SIG-M5 treated with dmso at 0.1 percent for 504 hours (cell line): ENCODE data around the gene PIP.
A peak's percentile ranks its signal among the peaks of the same experiment; 100 is the strongest.
"Not testable (repeated sequence)": the region's sequence is repeated elsewhere in the genome, so short reads cannot be mapped to it uniquely, and the experiment has no call there.

ENCODE experiments used
- DNase-seq: peaks from one replicate; lab custom pipeline; 2025; ENCODE audit not compliant: unreplicated experiment; lab: John Stamatoyannopoulos, UW

Gene PIP

GRCh38 chr7:143131781-143132180, at the start of gene PIP:
Gene PIP (plus strand): TSS chr7:143132077. CDS start chr7:143132117, 40 bp downstream.
- DNase-seq, result no peak

GRCh38 chr7:143085109-143085508, 46.8 kb upstream of the PIP start:
- DNase-seq, result peak; percentile 46

DNA sequence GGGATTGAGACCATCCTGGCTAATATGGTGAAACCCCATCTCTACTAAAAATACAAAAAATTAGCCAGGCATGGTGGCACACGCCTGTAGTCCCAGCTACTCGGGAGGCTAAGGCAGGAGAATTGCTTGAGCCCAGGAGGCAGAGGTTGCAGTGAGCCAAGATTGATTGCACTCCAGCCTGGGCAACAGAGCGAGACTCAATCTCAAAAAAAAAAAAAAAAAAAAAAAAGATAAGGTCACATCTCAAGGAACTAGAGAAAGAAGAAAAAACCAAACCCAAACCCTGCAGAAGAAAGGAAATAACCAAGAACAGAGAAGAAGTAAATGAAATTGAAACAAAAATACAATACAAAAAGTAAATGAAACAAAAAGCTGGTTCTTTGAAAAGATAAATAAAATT, 46.3 kb upstream of the PIP start:
- DNase-seq, result not testable (repeated sequence)

DNA sequence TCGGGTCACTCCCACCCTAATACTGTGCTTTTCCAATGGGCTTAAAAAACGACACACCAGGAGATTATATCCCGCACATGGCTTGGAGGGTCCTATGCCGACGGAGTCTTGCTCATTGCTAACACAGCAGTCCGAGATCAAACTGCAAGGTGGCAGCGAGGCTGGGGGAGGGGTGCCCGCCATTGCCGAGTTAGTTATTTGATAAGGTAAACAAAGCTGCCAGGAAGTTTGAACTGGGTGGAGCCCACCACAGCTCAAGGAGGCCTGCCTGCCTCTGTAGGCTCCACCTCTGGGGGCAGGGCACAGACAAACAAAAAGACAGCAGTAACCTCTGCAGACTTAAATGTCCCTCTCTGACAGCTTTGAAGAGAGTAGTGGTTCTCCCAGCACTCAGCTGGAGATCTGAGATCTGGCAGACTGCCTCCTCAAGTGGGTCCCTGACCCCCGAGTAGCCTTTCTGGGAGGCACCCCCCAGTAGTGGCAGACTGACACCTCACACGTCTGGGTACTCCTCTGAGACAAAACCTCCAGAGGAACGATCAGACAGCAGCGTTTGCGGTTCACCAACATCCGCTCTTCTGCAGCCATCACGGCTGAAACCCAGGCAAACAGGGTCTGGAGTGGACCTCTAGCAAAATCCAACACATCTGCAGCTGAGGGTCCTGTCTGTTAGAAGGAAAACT, 43.2 kb upstream of the PIP start:
- DNase-seq, result not testable (repeated sequence)

DNA sequence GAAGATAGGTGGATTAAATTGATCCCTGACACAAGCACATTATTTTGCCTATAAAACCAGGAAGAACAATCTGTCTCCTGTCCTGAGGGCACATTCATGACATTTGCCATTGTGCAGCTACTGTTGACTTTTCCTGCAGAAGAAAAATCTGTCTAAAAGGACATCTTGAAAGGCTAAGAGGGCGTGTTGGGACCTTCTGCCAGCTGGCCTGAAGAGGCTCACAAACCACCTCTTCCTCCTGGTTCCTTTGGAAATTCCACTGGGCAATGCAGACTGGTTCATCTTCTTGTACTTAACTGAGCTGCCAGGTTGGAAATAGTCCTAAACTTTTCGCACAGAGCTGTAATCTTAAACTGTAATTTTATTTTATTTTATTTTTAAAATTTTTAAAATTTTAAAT, 35.7 kb upstream of the PIP start:
- DNase-seq, result no peak

GRCh38 chr7:143099579-143099978, 32.3 kb upstream of the PIP start:
- DNase-seq, result not testable (repeated sequence)

GRCh38 chr7:143104759-143105158, 27.1 kb upstream of the PIP start:
- no peak for DNase-seq

DNA sequence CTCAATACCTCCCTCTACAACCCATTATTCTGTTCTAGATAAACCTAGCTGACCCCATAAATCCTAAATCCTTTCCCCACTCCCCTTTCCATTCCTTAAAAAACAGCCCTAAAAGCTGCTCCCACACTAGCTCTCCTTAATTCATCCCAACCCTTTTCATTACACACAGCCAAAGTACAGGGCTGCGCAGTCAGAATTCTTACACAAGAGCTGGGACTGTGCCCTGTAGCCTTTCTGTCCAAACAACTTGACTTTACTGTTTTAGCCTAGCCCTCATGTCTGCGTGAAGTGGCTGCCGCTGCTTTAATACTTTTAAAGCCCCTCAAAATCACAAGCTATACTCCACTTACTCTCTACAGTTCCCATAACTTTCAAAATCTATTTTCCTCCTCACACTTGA, 23.9 kb upstream of the PIP start:
- DNase-seq, result not testable (repeated sequence)

GRCh38 chr7:143117395-143117794, 14.5 kb upstream of the PIP start:
- no peak for DNase-seq

DNA sequence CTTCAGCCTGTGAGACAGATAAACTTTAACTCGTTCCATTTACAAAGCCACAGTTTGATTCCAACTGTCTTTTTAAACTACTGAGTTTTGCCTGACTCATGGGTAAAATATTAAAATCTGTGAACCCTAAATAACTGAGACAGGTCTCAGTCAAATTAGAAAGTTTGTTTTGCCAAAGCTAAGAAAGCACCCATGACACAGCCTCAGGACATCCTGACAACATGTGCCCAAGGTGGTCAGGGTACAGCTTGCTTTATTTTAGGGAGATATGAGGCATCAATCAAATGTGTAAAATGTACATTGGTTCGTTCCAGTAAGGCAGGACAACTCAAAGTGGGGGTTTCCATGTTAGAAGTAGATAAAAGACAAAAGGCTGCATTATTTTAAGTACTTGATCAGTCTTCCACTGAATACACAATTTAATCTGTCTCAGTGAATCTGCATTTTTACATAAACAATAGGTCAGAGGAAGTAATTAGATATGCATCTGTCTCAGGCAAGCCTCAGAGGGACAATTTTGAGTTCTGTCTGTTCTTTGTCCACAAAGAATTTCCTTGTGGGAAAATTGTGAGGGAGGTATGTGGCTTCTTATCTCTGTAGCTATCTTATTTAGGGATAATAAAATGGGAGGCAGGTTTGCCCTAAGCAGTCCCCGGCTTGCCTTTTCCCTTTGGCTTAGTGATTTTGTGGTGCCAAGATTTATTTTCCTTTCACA, 11.0 kb upstream of the PIP start:
- DNase-seq, result no peak

- not testable (repeated sequence) for DNase-seq
Observed at GRCh38 chr7:143123326-143123725, 8.6 kb upstream of the PIP start.

- DNase-seq, result peak; percentile 95
Observed at GRCh38 chr7:143126146-143126545, 5.7 kb upstream of the PIP start.

DNA sequence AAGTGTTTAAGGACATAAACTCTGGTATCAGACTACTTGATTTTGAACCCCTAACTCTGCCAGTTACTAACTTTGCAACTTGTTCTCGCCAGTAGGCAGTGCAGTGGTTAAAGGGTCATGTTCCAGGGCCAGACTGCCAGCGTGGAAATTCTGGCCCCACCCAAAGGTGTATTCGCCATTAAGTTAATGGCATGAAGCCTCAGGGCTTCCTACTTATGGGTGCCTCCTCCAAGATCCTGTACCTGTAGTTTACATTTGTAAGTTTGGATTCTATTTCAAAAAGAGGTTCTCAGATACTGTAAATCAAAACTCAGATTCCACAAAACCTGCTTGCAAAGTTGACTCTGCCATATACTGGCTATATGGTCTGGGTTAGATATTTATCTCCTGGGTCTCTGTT, 2.8 kb upstream of the PIP start:
- no peak for DNase-seq

GRCh38 chr7:143129477-143129876, 2.4 kb upstream of the PIP start:
- DNase-seq, result no peak

DNA sequence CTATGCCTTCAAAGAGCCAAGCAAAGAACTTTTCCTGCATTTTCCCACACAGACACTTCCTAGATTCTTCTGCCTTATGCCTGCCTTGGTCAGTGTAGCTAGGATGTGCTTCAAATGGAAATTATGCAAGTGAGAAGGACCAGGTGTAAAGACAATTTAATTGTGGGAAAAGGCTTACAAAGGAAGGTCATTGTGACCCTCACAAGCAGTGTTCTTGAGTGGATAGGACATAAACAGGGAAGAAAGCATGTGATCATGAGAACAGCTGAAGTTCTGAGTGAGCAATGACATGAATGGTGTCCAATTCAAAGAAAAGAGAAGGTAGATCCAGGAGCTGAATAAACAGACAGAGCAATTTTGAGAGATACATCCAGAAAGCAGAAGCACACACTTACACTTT, 1.3 kb upstream of the PIP start:
- no peak for DNase-seq

DNA sequence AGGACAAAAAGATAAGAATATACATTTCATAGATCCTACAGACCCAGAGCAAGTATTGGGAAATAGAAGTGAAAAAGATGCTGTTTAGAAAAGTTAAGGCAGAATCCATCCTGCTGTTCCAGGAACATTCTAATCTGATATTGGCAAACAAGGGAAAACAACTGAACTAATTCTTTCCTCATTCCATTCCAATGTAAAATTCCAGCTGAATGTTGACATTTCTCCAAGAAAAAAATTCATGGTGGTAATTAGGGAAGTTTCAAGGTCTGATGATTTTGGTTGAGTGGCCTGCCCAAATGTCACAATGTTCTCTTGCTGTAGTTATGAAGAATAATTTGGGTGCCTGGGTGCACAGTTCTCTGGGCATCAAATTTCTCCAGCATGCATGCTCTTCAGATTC, 15.2 kb downstream of the PIP start:
- DNase-seq, result no peak

- no peak for DNase-seq
Observed at GRCh38 chr7:143148050-143148449, 16.2 kb downstream of the PIP start.

DNA sequence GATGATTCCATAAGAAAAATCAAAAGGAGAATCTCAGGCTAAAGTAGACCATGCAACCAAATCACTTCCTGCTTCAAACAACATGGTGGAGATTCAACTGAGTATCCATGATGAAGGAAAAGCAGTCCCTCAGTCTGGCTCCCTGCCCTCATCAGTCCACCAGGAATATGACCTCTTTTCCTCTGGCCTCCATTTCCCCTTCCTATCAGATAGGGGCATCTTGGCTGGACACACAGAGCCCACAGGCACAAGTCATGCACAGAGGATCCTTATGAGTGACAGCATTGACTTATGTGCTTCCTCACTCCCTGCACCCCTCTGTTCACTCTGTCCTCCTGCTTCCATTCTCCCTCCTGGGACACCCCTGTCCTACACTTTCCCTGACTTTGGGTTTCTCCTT, 16.8 kb downstream of the PIP start:
- no peak for DNase-seq

DNA sequence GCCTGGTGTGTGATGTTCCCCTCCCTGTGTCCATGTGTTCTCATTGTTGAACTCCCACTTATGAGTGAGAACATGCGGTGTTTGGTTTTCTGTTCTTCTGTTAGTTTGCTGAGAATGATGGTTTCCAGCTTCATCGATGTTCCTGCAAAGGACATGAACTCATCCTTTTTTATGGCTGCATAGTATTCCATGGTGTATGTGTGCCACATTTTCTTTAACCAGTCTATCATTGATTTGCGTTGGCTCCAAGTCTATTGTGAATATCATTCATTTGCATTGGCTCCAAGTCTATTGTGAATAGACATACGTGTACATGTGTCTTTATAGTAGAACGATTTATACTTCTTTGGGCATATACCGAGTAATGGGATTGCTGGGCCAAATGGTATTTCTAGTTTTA, 18.8 kb downstream of the PIP start:
- not testable (repeated sequence) for DNase-seq

GRCh38 chr7:143158617-143159016, 26.7 kb downstream of the PIP start:
- not testable (repeated sequence) for DNase-seq

GRCh38 chr7:143171697-143172096, 39.8 kb downstream of the PIP start:
- no peak for DNase-seq

- no peak for DNase-seq
Observed at GRCh38 chr7:143172354-143172753, 40.5 kb downstream of the PIP start.

DNA sequence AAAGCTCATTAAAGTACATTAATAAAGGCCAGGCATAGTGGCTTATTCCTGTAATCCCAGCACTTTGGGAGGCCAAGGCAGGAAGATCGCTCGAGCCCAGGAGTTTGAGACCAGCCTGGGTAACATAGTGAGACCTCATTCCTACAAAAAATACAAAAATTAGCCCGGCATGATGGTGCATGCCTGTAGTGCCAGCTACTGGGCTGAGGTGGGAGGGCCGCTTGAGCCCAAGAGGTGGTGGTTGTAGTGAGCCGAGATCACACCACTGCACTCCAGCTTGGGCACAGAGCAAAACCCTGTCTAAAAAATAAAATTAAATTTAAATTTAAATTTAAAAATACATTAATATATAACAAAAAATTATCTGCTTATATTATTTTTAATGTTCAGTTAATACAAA, 44.3 kb downstream of the PIP start:
- DNase-seq, result no peak
